Upper lobe of right lung (tissue), 1 donor: Measurements from ENCODE around the gene KIF16B. TPM values are rescaled to one million over a fixed set of nuclear protein-coding genes. Genes with fewer than 3 reads are reported as not detected.
"Not testable (repeated sequence)": the region's sequence is repeated elsewhere in the genome, so short reads cannot be mapped to it uniquely, and the experiment has no call there.

Source experiments
- ATAC-seq: fragments of 200-7000 bp; cut with Tn5 transposase; one replicate; pipeline ENCODE4 v1.9.1; 2020; ENCODE audit warnings: mild to moderate bottlenecking, moderate library complexity
- DNase-seq: peaks from one replicate; pipeline ENCODE4 v3.0.0-alpha.2; 2020
- H3K27ac ChIP-seq: fragments of 200-600 bp; one replicate; pipeline ENCODE4 v1.8.0; 2022
- H3K27me3 ChIP-seq: fragments of 200-600 bp; one replicate; pipeline ENCODE4 v1.8.0; 2022; ENCODE audit warnings: mild to moderate bottlenecking
- H3K36me3 ChIP-seq: fragments of 200-600 bp; one replicate; pipeline ENCODE4 v1.8.0; 2022
- H3K4me1 ChIP-seq: fragments of 200-600 bp; one replicate; pipeline ENCODE4 v1.8.0; 2022
- H3K4me3 ChIP-seq: fragments of 200-600 bp; one replicate; pipeline ENCODE4 v1.8.0; 2022; ENCODE audit warnings: mild to moderate bottlenecking
- H3K9me3 ChIP-seq: fragments of 200-600 bp; one replicate; pipeline ENCODE4 v1.8.0; 2022
- intact Hi-C: fragments of 100-400 bp; cut with DNase I; formaldehyde crosslinking; loops from one replicate; pipeline ENCODE4 v1.11.0; 2022
- total RNA-seq: library from RNA; stranded (reverse); fragmentation: NEBNext Ultra II Directional; extraction: Animal tissue kit (Norgen Biotek cat#: 25700); gene quantifications from one replicate; pipeline ENCODE4 v1.2.1, GENCODE V29; 2021
- TF ChIP-seq, protein P1 (sequence below): fragments of 200-600 bp; IDR thresholded peaks from one replicate; pipeline ENCODE4 v1.8.0; 2022; ENCODE audit warnings: antibody characterized with exemption
- donor health status: DM: no; HTN: yes; CAD: no; lungs with severe emphysema.

Gene KIF16B
- total RNA-seq, 1 donor from 2014 or later: 21.6 TPM

DNA sequence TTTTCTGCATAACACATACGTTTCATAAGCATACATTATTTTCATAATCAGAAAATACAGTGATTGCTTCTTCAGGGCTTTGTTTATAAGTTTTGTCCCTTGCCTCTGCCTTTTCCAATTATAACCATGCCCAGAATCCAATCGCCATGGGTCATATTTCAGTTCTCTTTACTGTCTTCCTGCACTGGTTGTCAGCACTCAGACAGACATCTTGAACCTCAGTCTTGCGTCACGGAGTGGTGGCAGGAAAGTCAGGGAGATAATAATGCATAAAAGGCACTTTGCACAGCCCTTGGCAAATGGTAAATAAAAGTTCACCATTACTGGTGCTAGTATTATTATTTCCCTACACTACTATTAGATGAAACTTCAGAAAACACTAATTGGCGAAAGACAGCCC lies 7.2 kb downstream of the KIF16B start:
- H3K36me3 ChIP-seq: no peaks in the 10 kb centered on the region
- H3K27ac ChIP-seq: no peak overlapping the region
- no peaks in the 10 kb centered on the region for H3K9me3 ChIP-seq
- no peak for DNase-seq
- H3K27me3 ChIP-seq: no peaks in the 10 kb centered on the region
- TF ChIP-seq, protein P1, sequence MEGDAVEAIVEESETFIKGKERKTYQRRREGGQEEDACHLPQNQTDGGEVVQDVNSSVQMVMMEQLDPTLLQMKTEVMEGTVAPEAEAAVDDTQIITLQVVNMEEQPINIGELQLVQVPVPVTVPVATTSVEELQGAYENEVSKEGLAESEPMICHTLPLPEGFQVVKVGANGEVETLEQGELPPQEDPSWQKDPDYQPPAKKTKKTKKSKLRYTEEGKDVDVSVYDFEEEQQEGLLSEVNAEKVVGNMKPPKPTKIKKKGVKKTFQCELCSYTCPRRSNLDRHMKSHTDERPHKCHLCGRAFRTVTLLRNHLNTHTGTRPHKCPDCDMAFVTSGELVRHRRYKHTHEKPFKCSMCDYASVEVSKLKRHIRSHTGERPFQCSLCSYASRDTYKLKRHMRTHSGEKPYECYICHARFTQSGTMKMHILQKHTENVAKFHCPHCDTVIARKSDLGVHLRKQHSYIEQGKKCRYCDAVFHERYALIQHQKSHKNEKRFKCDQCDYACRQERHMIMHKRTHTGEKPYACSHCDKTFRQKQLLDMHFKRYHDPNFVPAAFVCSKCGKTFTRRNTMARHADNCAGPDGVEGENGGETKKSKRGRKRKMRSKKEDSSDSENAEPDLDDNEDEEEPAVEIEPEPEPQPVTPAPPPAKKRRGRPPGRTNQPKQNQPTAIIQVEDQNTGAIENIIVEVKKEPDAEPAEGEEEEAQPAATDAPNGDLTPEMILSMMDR: no peak
- intact Hi-C loops: no loop called here
- ATAC-seq: no peak
- no peak overlapping the region for H3K4me3 ChIP-seq
- no peaks in the 10 kb centered on the region for H3K4me1 ChIP-seq

DNA sequence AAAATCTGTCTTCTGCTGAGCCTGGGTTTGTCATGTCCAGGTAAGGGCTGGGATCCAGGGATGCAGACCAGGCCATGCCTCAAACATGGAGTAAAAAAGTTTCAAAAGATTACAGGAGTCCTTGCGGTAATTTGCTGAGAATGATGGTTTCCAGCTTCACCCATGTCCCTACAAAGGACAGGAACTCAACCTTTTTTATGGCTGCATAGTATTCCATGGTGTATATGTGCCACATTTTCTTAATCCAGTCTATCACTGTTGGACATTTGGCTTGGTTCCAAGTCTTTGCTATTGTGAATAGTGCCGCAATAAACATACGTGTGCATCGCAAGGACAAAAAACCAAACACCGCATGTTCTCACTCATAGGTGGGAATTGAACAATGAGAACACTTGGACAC lies 9.2 kb downstream of the KIF16B start:
- H3K27ac ChIP-seq, H3K9me3 ChIP-seq, ATAC-seq, H3K36me3 ChIP-seq, H3K27me3 ChIP-seq, DNase-seq, H3K4me1 ChIP-seq, H3K4me3 ChIP-seq, intact Hi-C loops: not testable (repeated sequence)

DNA sequence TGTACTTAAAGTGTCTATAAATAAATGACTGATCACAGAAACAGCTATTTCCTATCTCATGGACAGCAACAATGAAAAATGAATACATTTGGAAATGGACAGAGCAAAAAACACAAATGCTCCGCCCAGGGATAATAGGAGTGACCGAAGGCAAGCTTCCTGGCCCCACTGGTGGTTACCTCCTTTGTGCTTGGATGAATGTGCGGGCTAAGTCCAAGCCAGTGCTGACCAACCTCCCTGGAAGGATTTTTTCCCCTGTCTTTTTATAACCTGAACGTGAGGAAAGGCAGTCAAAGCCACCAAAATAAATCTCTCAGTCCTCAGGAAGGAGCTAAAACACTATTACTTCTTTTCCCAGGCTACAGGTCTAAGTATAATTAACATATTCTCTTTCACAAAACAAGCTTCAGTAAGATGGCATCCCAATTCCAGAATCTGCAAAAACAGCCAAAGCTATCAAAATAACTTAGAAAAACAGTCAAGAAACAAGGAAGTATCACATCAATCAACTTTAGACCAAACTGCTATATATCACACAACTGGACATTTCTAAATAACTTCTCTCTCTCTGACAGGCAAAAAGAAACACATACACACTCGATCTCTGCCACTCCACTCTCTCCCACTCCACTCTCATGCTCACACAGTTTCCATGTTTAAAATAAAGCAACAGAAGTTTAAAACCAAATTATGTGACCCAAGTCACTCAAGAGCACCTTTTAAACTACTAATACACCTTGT lies 10.0 kb downstream of the KIF16B start:
- intact Hi-C loops: no loop called here
- TF ChIP-seq, protein P1: no peak
- ATAC-seq (no peak), DNase-seq (no peak)
- Histone ChIP-seq H3K4me1 (no peaks in the 10 kb centered on the region), H3K27me3 (no peaks in the 10 kb centered on the region), H3K27ac (no peak overlapping the region), H3K36me3 (no peaks in the 10 kb centered on the region), H3K9me3 (no peaks in the 10 kb centered on the region), H3K4me3 (no peak overlapping the region)

DNA sequence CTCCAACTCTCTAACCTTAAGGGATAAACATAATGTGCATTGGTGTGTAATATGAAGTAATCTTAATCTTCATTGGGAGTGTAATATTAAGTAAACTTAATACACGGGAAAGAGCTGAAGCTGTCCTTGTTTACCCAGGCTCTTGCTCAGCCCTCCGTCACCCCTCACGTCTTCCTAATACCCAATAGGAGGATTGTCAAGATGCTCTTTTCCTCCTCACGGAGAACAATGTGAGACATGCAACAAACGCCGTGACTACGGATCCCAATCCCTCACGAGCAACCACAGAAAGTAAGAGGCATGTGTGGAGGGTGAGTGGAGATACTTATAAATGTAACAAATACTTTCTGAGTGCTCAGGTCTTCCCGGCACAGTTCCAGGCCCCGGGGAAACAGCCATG lies 11.0 kb downstream of the KIF16B start:
- no peaks in the 10 kb centered on the region for H3K9me3 ChIP-seq
- TF ChIP-seq, protein P1: no peak
- no peaks in the 10 kb centered on the region for H3K4me1 ChIP-seq
- DNase-seq: no peak
- no peak overlapping the region for H3K27ac ChIP-seq
- no peaks in the 10 kb centered on the region for H3K36me3 ChIP-seq
- H3K27me3 ChIP-seq: no peaks in the 10 kb centered on the region
- intact Hi-C loops: no loop called here
- no peak overlapping the region for H3K4me3 ChIP-seq
- no peak for ATAC-seq

DNA sequence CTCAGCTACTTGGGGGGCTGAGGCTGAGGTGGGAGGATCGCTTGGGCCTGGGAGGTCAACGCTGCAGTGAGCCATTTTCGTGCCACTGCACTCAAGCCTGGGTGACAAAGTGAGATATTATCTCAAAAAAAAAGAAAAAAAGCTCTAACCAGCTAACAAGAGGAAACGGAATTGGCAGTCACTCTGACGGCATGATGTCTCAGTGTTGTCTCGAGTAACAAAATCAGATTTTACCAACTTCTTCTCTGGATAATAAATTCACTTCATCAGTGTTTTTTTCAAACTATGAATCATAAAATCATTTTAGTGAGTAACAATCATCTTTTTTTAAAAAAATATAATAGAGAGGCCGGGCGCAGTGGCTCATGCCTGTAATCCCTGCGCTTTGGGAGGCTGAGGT lies 12.6 kb downstream of the KIF16B start:
- Histone ChIP-seq H3K27me3 (no peaks in the 10 kb centered on the region), H3K27ac (no peak overlapping the region), H3K9me3 (no peaks in the 10 kb centered on the region), H3K36me3 (no peaks in the 10 kb centered on the region), H3K4me3 (no peak overlapping the region), H3K4me1 (peaks cover 2% of the 10 kb centered on the region)
- ATAC-seq: no peak
- intact Hi-C loops: no loop called here
- no peak for DNase-seq
- TF ChIP-seq, protein P1: no peak

DNA sequence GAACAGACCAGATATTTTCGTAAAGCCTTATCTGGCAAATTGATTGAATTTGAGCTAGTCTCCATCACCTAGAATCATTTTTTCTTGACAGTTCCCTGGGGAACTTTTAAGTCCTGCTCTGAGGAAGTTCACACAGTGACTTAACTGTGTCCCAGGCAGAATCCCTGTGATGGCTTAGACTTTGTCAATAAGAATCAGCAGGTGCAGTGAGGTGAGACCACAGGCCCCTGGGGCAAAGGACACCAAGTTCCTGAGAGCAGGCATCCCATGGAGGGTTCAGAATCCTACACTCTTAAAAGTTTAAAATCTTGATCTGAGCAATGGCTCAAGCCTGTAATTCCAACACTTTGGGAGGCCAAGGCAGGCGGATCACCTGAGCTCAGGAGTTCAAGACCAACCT lies 13.0 kb downstream of the KIF16B start:
- no peaks in the 10 kb centered on the region for H3K9me3 ChIP-seq
- peaks cover 2% of the 10 kb centered on the region for H3K4me1 ChIP-seq
- ATAC-seq (no peak), DNase-seq (no peak)
- H3K36me3 ChIP-seq: no peaks in the 10 kb centered on the region
- no peaks in the 10 kb centered on the region for H3K27me3 ChIP-seq
- H3K4me3 ChIP-seq: no peak overlapping the region
- intact Hi-C loops: no loop called here
- TF ChIP-seq, protein P1: no peak
- H3K27ac ChIP-seq: no peak overlapping the region
